ENCODE measurements around the gene FUT7.

GRCh38 chr9:137040568-137040967 is 8.7 kb upstream of the FUT7 start:
- no peak for TF ChIP-seq CTCF (IDR thresholded peaks at IDR 0.05; ENCODE audit: control extremely low read depth in 1 of 3, insufficient read depth in 1 of 3, low read depth in 1 of 3, low read length in 3 of 3)
- TF ChIP-seq POLR2A (IDR thresholded peaks at IDR 0.05; ENCODE audit: control extremely low read depth in 1 of 2, low read depth in 2 of 2, low read length in 2 of 2) = no peak
- no peak for TF ChIP-seq NRF1 (IDR thresholded peaks at IDR 0.05; ENCODE audit: low read depth, low read length)
- TF ChIP-seq JUN (IDR thresholded peaks at IDR 0.05; ENCODE audit: low read depth, low read length) = no peak
- TF ChIP-seq, protein P1, sequence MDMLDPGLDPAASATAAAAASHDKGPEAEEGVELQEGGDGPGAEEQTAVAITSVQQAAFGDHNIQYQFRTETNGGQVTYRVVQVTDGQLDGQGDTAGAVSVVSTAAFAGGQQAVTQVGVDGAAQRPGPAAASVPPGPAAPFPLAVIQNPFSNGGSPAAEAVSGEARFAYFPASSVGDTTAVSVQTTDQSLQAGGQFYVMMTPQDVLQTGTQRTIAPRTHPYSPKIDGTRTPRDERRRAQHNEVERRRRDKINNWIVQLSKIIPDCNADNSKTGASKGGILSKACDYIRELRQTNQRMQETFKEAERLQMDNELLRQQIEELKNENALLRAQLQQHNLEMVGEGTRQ (IDR thresholded peaks at IDR 0.05; ENCODE audit: low read length) = no peak
- no peak for TF ChIP-seq YY1 (IDR thresholded peaks at IDR 0.05; ENCODE audit: low read depth, low read length)
- TF ChIP-seq, protein P2, sequence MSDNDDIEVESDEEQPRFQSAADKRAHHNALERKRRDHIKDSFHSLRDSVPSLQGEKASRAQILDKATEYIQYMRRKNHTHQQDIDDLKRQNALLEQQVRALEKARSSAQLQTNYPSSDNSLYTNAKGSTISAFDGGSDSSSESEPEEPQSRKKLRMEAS (IDR thresholded peaks at IDR 0.05) = no peak
- TF ChIP-seq TAF7 (optimal IDR thresholded peaks at IDR 0.05; ENCODE audit: borderline replicate concordance, low read depth, low read length) = no peak
- TF ChIP-seq POLR2AphosphoS5 (IDR thresholded peaks at IDR 0.05; ENCODE audit: low read depth, low read length) = no peak
